MV-4-11 (cell line): ENCODE results near the gene ZFP57.

Experiments used
- DNase-seq: peaks from one replicate; lab custom pipeline; 2025; lab: John Stamatoyannopoulos, UW

The ZFP57 gene

DNA sequence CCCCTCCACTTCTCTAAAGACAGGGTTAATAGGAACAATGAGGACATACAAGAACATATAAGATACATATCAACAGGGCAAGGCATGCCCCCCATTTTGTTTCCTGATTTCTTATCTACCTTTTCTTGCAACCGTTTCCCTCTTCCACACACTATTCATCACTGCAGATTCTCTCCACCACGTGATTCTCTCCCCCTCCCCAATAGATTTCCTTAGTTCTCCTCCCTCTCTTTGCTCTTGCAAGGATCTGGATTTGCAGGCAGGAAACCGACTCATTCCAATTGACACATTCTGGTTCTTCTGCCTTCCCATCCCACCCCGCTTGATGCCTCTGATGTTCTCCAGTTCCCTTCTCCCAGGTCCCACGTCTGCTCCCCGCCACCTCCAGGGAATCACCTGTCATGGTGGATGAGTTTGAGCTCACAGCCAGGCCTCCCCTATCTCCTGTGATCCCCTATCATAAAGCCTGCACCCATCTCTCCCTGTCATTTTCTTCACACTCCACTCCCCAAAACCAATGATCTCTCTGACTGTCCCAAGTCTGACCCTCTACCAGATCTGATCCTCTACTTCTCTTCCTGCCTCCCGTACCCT is 55.5 kb downstream of the ZFP57 start:
- DNase-seq = no peak

DNA sequence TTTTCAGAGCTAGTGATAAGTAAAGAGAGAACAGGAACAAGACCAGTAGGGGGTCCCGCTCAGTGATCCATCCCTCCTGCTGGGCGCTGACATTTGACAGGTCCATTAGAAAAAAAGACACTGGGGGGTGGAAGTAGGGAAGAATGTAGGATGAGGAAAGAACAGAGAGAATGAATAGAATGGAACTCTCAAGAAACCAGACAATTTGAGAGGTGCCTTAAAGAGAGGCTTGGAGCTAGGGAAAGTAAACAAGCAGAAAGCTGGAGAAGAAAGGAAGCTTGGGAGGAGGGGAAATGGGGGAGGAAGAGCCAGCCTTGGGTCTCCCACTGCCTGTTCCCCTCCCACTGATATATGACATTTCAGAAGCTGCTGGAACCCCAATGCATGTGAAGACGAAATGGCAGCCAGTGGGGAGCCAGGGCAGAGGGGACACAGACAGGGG is 56.4 kb downstream of the ZFP57 start:
- DNase-seq = no peak
